Measurements from ENCODE around the gene NRCAM.

Gene NRCAM

GRCh38 chr7:108417926-108418325 is 38.3 kb downstream of the NRCAM start:
- DNase-seq: no peak
- Histone ChIP-seq H3K36me3 (replicated peaks; ENCODE audit: insufficient read depth, low read length) (no peaks in the 10 kb centered on the region), H3K27me3 (replicated peaks; ENCODE audit: insufficient read depth, low read length) (no peaks in the 10 kb centered on the region), H3K4me1 (ENCODE audit: low read length) (peaks cover 30% of the 10 kb centered on the region), H3K79me2 (ENCODE audit: low read length) (no peaks in the 10 kb centered on the region), H3K9me3 (replicated peaks; ENCODE audit: insufficient read depth, low read length) (no peaks in the 10 kb centered on the region), H3F3A (ENCODE audit: insufficient read depth, low read length) (peaks cover 19% of the 10 kb centered on the region), H3K9me2 (replicated peaks; ENCODE audit: insufficient read depth, low read length) (no peaks in the 10 kb centered on the region), H3K4me3 (ENCODE audit: low read length) (no peak overlapping the region), H3K9ac (ENCODE audit: low read length) (no peak overlapping the region), H4K20me1 (ENCODE audit: insufficient read depth, low read length) (no peaks in the 10 kb centered on the region), H2AFZ (ENCODE audit: low read length) (no peak overlapping the region), H3K4me2 (ENCODE audit: low read depth, low read length) (no peak overlapping the region), H3K27ac (ENCODE audit: low read length) (no peak overlapping the region)
- no peak for TF ChIP-seq CTCF (IDR thresholded peaks at IDR 0.05; ENCODE audit: low read length)
- TF ChIP-seq EZH2 (optimal IDR thresholded peaks at IDR 0.05; ENCODE audit: low read depth, low read length): no peak
- no peak for TF ChIP-seq EZH2phosphoT487 (IDR thresholded peaks at IDR 0.05; ENCODE audit: low read length)

GRCh38 chr7:108417144-108417543 is 39.1 kb downstream of the NRCAM start:
- no peak for TF ChIP-seq EZH2phosphoT487 (IDR thresholded peaks at IDR 0.05; ENCODE audit: low read length)
- Histone ChIP-seq H3K36me3 (replicated peaks; ENCODE audit: insufficient read depth, low read length) (no peaks in the 10 kb centered on the region), H3K9ac (ENCODE audit: low read length) (peak overlapping the region; percentile 66; the same call in 1 of the 2 replicates), H3K79me2 (ENCODE audit: low read length) (no peaks in the 10 kb centered on the region), H3K4me1 (ENCODE audit: low read length) (peaks cover 30% of the 10 kb centered on the region), H3K9me2 (replicated peaks; ENCODE audit: insufficient read depth, low read length) (no peaks in the 10 kb centered on the region), H3K4me3 (ENCODE audit: low read length) (no peak overlapping the region; the same call in 1 of the 2 replicates), H2AFZ (ENCODE audit: low read length) (peak overlapping the region; percentile 13; the same call in 1 of the 2 replicates), H3F3A (ENCODE audit: insufficient read depth, low read length) (peaks cover 19% of the 10 kb centered on the region), H4K20me1 (ENCODE audit: insufficient read depth, low read length) (no peaks in the 10 kb centered on the region), H3K9me3 (replicated peaks; ENCODE audit: insufficient read depth, low read length) (no peaks in the 10 kb centered on the region), H3K27ac (ENCODE audit: low read length) (peak overlapping the region; percentile 87), H3K27me3 (replicated peaks; ENCODE audit: insufficient read depth, low read length) (no peaks in the 10 kb centered on the region), H3K4me2 (ENCODE audit: low read depth, low read length) (peak overlapping the region; percentile 65)
- no peak for DNase-seq

GRCh38 chr7:108415821-108416536 is 40.3 kb downstream of the NRCAM start:
- peak overlapping the region; percentile 27 for H3K4me3 ChIP-seq (ENCODE audit: low read length)
- H3K27ac ChIP-seq (ENCODE audit: low read length): peak overlapping the region; percentile 87
- DNase-seq: peak; percentile 93

More at GRCh38 chr7:108415821-108416536, 40.3 kb downstream of the NRCAM start:
- peak overlapping the region; percentile 42 for H2AFZ ChIP-seq (ENCODE audit: low read length)
- peaks cover 19% of the 10 kb centered on the region for H3F3A ChIP-seq (ENCODE audit: insufficient read depth, low read length)
- H3K9ac ChIP-seq (ENCODE audit: low read length): peak overlapping the region; percentile 66
- no peaks in the 10 kb centered on the region for H3K79me2 ChIP-seq (ENCODE audit: low read length)
- H3K4me2 ChIP-seq (ENCODE audit: low read depth, low read length): peak overlapping the region; percentile 65
- no peaks in the 10 kb centered on the region for H4K20me1 ChIP-seq (ENCODE audit: insufficient read depth, low read length)
- no peaks in the 10 kb centered on the region for H3K9me3 ChIP-seq (replicated peaks; ENCODE audit: insufficient read depth, low read length)
- peaks cover 30% of the 10 kb centered on the region for H3K4me1 ChIP-seq (ENCODE audit: low read length)
- no peaks in the 10 kb centered on the region for H3K9me2 ChIP-seq (replicated peaks; ENCODE audit: insufficient read depth, low read length)
- no peaks in the 10 kb centered on the region for H3K27me3 ChIP-seq (replicated peaks; ENCODE audit: insufficient read depth, low read length)
- TF ChIP-seq CTCF (IDR thresholded peaks at IDR 0.05; ENCODE audit: low read length) (no peak), EZH2 (optimal IDR thresholded peaks at IDR 0.05; ENCODE audit: low read depth, low read length) (no peak), EZH2phosphoT487 (IDR thresholded peaks at IDR 0.05; ENCODE audit: low read length) (no peak)
- no peaks in the 10 kb centered on the region for H3K36me3 ChIP-seq (replicated peaks; ENCODE audit: insufficient read depth, low read length)

Measured in MM.1S (cell line).